HFF-Myc (cell line): ENCODE results near the gene IFT52.

Experiments
- DNase-seq: peaks from one replicate; pipeline ENCODE4 v3.0.0-alpha.2; 2011; ENCODE audit warnings: low read depth; ENCODE audit errors: extremely low read depth
- H3K4me3 ChIP-seq: replicated peaks from 2 replicates; pipeline ENCODE4 v1.5.1; 2011; ENCODE audit warnings: low read depth, mild to moderate bottlenecking, control low read depth, low read length
- TF ChIP-seq, protein P1 (sequence below): IDR thresholded peaks from 2 replicates; pipeline ENCODE4 v1.5.1; 2012; ENCODE audit warnings: mild to moderate bottlenecking, low read depth, low read length, control low read depth; ENCODE audit errors: missing control alignments

The IFT52 gene

DNA sequence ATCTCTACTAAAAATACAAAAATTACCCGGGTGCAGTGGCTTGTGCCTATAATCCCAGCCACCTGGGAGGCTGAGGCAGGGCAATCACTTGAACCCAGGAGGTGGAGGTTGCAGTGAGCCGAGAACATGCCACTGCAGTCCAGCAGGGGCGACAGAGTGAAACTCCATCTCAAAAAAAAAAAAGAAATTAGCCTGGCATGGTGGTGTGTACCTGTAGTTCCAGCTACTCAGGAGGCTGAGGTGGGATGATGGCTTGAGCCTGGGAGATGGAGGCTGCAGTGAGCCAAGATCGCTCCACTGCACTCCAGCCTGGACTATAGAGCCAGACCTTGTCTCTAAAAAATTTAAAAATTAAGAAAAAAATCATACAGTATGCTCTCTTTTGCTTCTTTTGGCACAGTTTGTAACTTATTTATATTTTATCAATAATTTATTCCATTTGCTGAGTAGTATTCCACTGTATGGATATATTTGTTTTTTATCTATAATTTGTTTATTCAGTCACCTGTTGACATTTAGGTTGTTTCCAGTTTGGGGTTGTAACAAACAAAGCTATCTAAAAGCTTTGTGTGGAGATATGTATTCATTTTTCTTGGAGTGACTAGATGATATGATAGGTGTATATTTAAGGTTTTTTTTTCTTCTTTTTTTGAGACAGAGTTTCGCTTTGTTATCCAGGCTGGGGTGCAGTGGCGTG, 68.1 kb downstream of the IFT52 start:
- TF ChIP-seq, protein P1, sequence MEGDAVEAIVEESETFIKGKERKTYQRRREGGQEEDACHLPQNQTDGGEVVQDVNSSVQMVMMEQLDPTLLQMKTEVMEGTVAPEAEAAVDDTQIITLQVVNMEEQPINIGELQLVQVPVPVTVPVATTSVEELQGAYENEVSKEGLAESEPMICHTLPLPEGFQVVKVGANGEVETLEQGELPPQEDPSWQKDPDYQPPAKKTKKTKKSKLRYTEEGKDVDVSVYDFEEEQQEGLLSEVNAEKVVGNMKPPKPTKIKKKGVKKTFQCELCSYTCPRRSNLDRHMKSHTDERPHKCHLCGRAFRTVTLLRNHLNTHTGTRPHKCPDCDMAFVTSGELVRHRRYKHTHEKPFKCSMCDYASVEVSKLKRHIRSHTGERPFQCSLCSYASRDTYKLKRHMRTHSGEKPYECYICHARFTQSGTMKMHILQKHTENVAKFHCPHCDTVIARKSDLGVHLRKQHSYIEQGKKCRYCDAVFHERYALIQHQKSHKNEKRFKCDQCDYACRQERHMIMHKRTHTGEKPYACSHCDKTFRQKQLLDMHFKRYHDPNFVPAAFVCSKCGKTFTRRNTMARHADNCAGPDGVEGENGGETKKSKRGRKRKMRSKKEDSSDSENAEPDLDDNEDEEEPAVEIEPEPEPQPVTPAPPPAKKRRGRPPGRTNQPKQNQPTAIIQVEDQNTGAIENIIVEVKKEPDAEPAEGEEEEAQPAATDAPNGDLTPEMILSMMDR, result no peak
- no peak overlapping the region for H3K4me3 ChIP-seq
- no peak for DNase-seq

DNA sequence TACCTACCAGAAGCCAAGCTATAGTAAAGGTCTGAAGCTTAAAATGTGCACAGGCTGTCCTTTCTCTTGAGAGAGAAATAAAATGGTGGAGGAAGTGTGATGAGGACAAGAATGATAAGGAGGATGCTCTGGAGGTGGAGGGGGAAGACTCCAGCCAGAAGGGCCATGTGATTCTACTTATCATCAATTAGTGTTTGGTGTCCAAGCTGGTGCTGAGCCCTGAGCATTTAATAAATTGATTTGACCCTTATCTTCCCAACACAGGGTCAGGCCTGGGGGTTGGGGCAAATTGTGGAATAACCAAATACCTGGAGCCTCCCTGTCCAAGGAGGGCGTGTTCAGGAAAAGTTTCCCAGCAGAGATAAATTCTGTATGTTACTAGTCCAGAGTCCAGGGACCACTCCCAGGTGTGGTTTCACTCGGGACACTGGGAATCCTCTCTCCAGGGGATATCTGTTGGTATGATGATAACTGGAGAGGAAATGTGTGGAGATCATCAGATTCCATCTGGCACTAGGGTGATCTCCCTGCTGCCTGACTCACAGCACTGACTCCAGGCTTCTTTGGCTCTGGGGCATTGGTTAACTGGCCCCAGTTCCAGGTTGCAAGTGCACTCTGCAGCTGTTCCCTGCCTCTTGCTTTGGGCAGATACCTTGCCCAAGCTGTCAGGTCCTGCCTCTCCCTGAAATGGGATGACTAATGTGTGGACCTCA, 72.4 kb downstream of the IFT52 start:
- no peak overlapping the region for H3K4me3 ChIP-seq
- no peak for DNase-seq
- TF ChIP-seq, protein P1, result no peak

- no peak overlapping the region for H3K4me3 ChIP-seq
- TF ChIP-seq, protein P1, result no peak
- no peak for DNase-seq
These were observed 74.9 kb downstream of the IFT52 start for GRCh38 chr20:43665466-43666176.

- no peak for DNase-seq
- TF ChIP-seq, protein P1, result no peak
- peak within 1 kb of the TSS; percentile 62 for H3K4me3 ChIP-seq
These were observed 75.9 kb downstream of the IFT52 start, which contains the start of gene MYBL2 for GRCh38 chr20:43666376-43667328. Gene MYBL2 (plus strand): TSS chr20:43667114. CDS start chr20:43667284, 170 bp downstream.

- TF ChIP-seq, protein P1, result no peak
- peak overlapping the region; percentile 62 for H3K4me3 ChIP-seq
- DNase-seq, result no peak
These were observed 76.8 kb downstream of the IFT52 start for GRCh38 chr20:43667341-43668132.
